Endothelial cell of umbilical vein (primary cell): Measurements from ENCODE around the gene THY1. TPM values are rescaled to one million over a fixed set of nuclear protein-coding genes. Genes with fewer than 3 reads are reported as not detected.

Experiments used
- BruUV-seq: library from RNA; stranded (reverse); fragments of 400-500 nt; replicated peaks from 2 replicates; lab custom pipeline; 2021; lab: Mats Ljungman, UMichigan
- CTCF ChIA-PET: fragments of 300-600, 350-600 bp; sonication (Branson Sonifier 250); formaldehyde crosslinking; loops from one replicate; lab custom pipeline; 2021; ENCODE audit warnings: antibody characterized with exemption, inconsistent platforms; lab: Charles Lee
- POLR2A ChIA-PET: fragments of 300-600, 350-600 bp; sonication (Branson Sonifier 250); formaldehyde crosslinking; loops from one replicate; lab custom pipeline; 2021; ENCODE audit warnings: antibody characterized with exemption, inconsistent platforms; lab: Charles Lee
- DNase-seq: peaks from one replicate; pipeline ENCODE4 v3.0.0-alpha.2; 2011; ENCODE audit warnings: low read depth, low spot score
- FAIRE-seq: peaks from 2 replicates; lab custom pipeline; 2011; peaks lifted over from hg19 to GRCh38; lab: Jason Lieb, UNC
- H2AFZ ChIP-seq: 2 replicates; pipeline ENCODE4 v1.6.0; 2012; ENCODE audit warnings: low read depth, low read length, control low read depth, inconsistent platforms
- H3K27ac ChIP-seq: 2 replicates; pipeline ENCODE4 v1.5.1; 2011; ENCODE audit warnings: low read depth, mild to moderate bottlenecking, control low read depth, low read length, moderate library complexity; ENCODE audit not compliant: insufficient read depth
- H3K27me3 ChIP-seq, 2 experiments: 2 replicates each; pipeline versions ENCODE4 v1.6.0 to v1.6.1; 2011; ENCODE audit warnings: low read length in 2 of 2, mixed read lengths in 1 of 2; ENCODE audit not compliant: control insufficient read depth in 2 of 2, insufficient read depth in 2 of 2
- H3K36me3 ChIP-seq, 2 experiments: 2 replicates in 1 of 2; 3 replicates in 1 of 2; pipeline ENCODE4 v1.5.1; 2011; ENCODE audit warnings: low read length in 2 of 2, mild to moderate bottlenecking in 1 of 2, moderate library complexity in 1 of 2; ENCODE audit not compliant: control insufficient read depth in 2 of 2, insufficient read depth in 2 of 2; ENCODE audit errors: extremely low read depth in 1 of 2
- H3K4me1 ChIP-seq: 3 replicates; pipeline ENCODE4 v1.5.1; 2011; ENCODE audit warnings: mild to moderate bottlenecking, low read length; ENCODE audit not compliant: control insufficient read depth, insufficient read depth; ENCODE audit errors: extremely low read depth
- H3K4me2 ChIP-seq: 2 replicates; pipeline ENCODE4 v1.6.1; 2011; ENCODE audit warnings: low read length, control low read depth, mixed read lengths; ENCODE audit not compliant: insufficient read depth
- H3K4me3 ChIP-seq, 3 experiments: fragments of 200-600 bp in 1 of 3; sonication (generic), shearing (Covaris generic) in 1 of 3; replicated peaks in 1 of 3; 2 replicates each; pipeline ENCODE4 v1.5.1; 2011 to 2016; ENCODE audit warnings: control low read depth in 3 of 3, low read length in 3 of 3, mild to moderate bottlenecking in 2 of 3, inconsistent platforms in 1 of 3, low read depth in 1 of 3, moderate library complexity in 1 of 3; ENCODE audit not compliant: insufficient read depth in 1 of 3
- H3K79me2 ChIP-seq: 2 replicates; pipeline ENCODE4 v1.6.0; 2012; ENCODE audit warnings: low read length, inconsistent platforms; ENCODE audit not compliant: control insufficient read depth, insufficient read depth
- H3K9ac ChIP-seq: replicated peaks from 2 replicates; pipeline ENCODE3; 2011; ENCODE audit warnings: low read length, control low read depth; ENCODE audit not compliant: insufficient read depth; ENCODE audit errors: extremely low read depth
- H3K9me1 ChIP-seq: replicated peaks from 3 replicates; pipeline ENCODE4 v1.6.0; 2011; ENCODE audit warnings: mild to moderate bottlenecking, low read length; ENCODE audit not compliant: control insufficient read depth, insufficient read depth; ENCODE audit errors: extremely low read depth
- H3K9me3 ChIP-seq: replicated peaks from 2 replicates; pipeline ENCODE4 v1.5.1; 2012; ENCODE audit warnings: low read length, inconsistent platforms; ENCODE audit not compliant: control insufficient read depth, insufficient read depth
- H4K20me1 ChIP-seq: replicated peaks from 2 replicates; pipeline ENCODE3; 2011; ENCODE audit warnings: mild to moderate bottlenecking, low read length; ENCODE audit not compliant: control insufficient read depth, insufficient read depth; ENCODE audit errors: extremely low read depth
- EZH2 ChIP-seq: IDR thresholded peaks from 2 replicates; pipeline ENCODE4 v1.6.1; 2012; ENCODE audit warnings: borderline replicate concordance, low read depth, mild to moderate bottlenecking, moderate library complexity, low read length, inconsistent platforms; ENCODE audit not compliant: severe bottlenecking
- JUN ChIP-seq: IDR thresholded peaks from 2 replicates; pipeline ENCODE4 v1.6.1; 2011; ENCODE audit warnings: borderline replicate concordance, low read depth; ENCODE audit not compliant: insufficient read length, insufficient read depth
- MAX ChIP-seq: IDR thresholded peaks from 2 replicates; pipeline ENCODE4 v1.6.1; 2011; ENCODE audit not compliant: insufficient read depth, insufficient read length
- MYC ChIP-seq: IDR thresholded peaks from one replicate; pipeline ENCODE4 v1.6.1; 2011; ENCODE audit warnings: mild to moderate bottlenecking, low read depth, low read length
- POLR2A ChIP-seq: IDR thresholded peaks from 2 replicates; pipeline ENCODE4 v1.6.1; 2012; ENCODE audit warnings: low read depth, mild to moderate bottlenecking, control low read depth, low read length
- POLR2AphosphoS5 ChIP-seq: IDR thresholded peaks from 2 replicates; pipeline ENCODE4 v1.6.1; 2012; ENCODE audit warnings: low read depth, mild to moderate bottlenecking, control low read depth, low read length, moderate library complexity; ENCODE audit not compliant: insufficient read depth
- dilution Hi-C: fragments of 300-500 bp; cut with MboI; formaldehyde crosslinking; loops from one replicate; pipeline ENCODE4 v1.15.0; 2019; ENCODE audit warnings: low sequenced_read_pairs; ENCODE audit not compliant: extremely low pct_ligation_motif_present
- intact Hi-C: fragments of 100-400 bp; cut with micrococcal nuclease; formaldehyde crosslinking; loops from one replicate; pipeline ENCODE4 v1.10.0; 2022
- polyA plus RNA-seq, 4 experiments: library from polyadenylated mRNA; depleted of rRNA in 3 of 4; stranded (reverse) in 3 of 4; unstranded in 1 of 4; fragments of >200 nt; gene quantifications; 2 replicates each; pipeline versions ENCODE4 v1.2.1 to v1.2.3, GENCODE V29; 2011 to 2012; ENCODE audit warnings: missing spikeins in 1 of 4
- total RNA-seq: library from RNA; stranded (reverse); gene quantifications from 2 replicates; pipeline ENCODE4 v1.2.3, GENCODE V29; 2021
- TF ChIP-seq, protein P1 (sequence below), 2 donors: IDR thresholded peaks; 1 replicate in 1 of 2; 2 replicates in 1 of 2; pipeline ENCODE4 v1.5.1; 2011; ENCODE audit warnings: low read length in 2 of 2, mild to moderate bottlenecking in 2 of 2, moderate library complexity in 2 of 2, control low read depth in 1 of 2, inconsistent platforms in 1 of 2, low read depth in 1 of 2; ENCODE audit not compliant: insufficient read depth in 1 of 2; ENCODE audit errors: extremely low read depth in 1 of 2

Gene THY1
- total and polyA plus RNA-seq, 2 donors (not counting 3 experiments of a cell fraction or from before 2014, with no cell fraction given): 0.75 to 1.4 TPM

- no peak overlapping the region for H2AFZ ChIP-seq
- H3K36me3 ChIP-seq: no peaks in the 10 kb centered on the region
- H3K4me3 ChIP-seq: no peak overlapping the region
- H3K79me2 ChIP-seq: no peaks in the 10 kb centered on the region
- DNase-seq (no peak), FAIRE-seq (no peak)
- no peak overlapping the region for H3K27ac ChIP-seq
- ChIA-PET POLR2A (no interaction called here), CTCF (interaction anchor here (0.7 to 1.3 kb wide), 6 partner anchors 9 to 34 kb away, joined by 3 to 4 read pairs (median 4); partner anchors contain the start of gene USP2)
- H3K9me1 ChIP-seq: no peaks in the 10 kb centered on the region
- dilution Hi-C loops: no loop called here
- H3K9ac ChIP-seq: no peak overlapping the region
- no peaks in the 10 kb centered on the region for H4K20me1 ChIP-seq
- no peak overlapping the region for H3K4me2 ChIP-seq
- TF ChIP-seq JUN (no peak), MAX (no peak), EZH2 (no peak), MYC (no peak), POLR2AphosphoS5 (no peak), POLR2A (no peak)
- TF ChIP-seq, protein P1, sequence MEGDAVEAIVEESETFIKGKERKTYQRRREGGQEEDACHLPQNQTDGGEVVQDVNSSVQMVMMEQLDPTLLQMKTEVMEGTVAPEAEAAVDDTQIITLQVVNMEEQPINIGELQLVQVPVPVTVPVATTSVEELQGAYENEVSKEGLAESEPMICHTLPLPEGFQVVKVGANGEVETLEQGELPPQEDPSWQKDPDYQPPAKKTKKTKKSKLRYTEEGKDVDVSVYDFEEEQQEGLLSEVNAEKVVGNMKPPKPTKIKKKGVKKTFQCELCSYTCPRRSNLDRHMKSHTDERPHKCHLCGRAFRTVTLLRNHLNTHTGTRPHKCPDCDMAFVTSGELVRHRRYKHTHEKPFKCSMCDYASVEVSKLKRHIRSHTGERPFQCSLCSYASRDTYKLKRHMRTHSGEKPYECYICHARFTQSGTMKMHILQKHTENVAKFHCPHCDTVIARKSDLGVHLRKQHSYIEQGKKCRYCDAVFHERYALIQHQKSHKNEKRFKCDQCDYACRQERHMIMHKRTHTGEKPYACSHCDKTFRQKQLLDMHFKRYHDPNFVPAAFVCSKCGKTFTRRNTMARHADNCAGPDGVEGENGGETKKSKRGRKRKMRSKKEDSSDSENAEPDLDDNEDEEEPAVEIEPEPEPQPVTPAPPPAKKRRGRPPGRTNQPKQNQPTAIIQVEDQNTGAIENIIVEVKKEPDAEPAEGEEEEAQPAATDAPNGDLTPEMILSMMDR (IDR thresholded peaks at IDR 0.05; ENCODE audit: extremely low read depth in 1 of 2, insufficient read depth in 1 of 2, low read depth in 1 of 2, low read length in 2 of 2): peak in 1 of 2 donors; percentile 40
- intact Hi-C loops: no loop called here
- no TSS peak for BruUV-seq
- peaks cover 2 to 5% of the 10 kb centered on the region in 2 experiments for H3K27me3 ChIP-seq
- no peaks in the 10 kb centered on the region for H3K4me1 ChIP-seq
- no peaks in the 10 kb centered on the region for H3K9me3 ChIP-seq
These were observed 33.2 kb downstream of the THY1 start for GRCh38 chr11:119389611-119390254.
